Caco-2 (cell line): Measurements from ENCODE around the gene ABHD12. TPM values are rescaled to one million over a fixed set of nuclear protein-coding genes. Genes with fewer than 3 reads are reported as not detected.

Experiments
- BruUV-seq: library from RNA; stranded (reverse); fragments of 400-500 nt; replicated peaks from 2 replicates; lab custom pipeline; 2021; lab: Mats Ljungman, UMichigan
- CTCF ChIA-PET: fragments of 300-600 bp; sonication (Branson Sonifier 250); formaldehyde crosslinking; loops from one replicate; lab custom pipeline; 2022; ENCODE audit warnings: antibody characterized with exemption; lab: Charles Lee
- POLR2A ChIA-PET: fragments of 300-600 bp; sonication (Branson Sonifier 250); formaldehyde crosslinking; loops from one replicate; lab custom pipeline; 2022; ENCODE audit warnings: antibody characterized with exemption; lab: Charles Lee
- DNase-seq, 2 experiments: peaks; one replicate each; pipeline versions ENCODE4 v3.0.0 to v3.0.0-alpha.2; 2020 to 2022
- H3K27me3 ChIP-seq: replicated peaks from 2 replicates; pipeline ENCODE4 v1.6.0; 2011; ENCODE audit warnings: low read length; ENCODE audit not compliant: control insufficient read depth, insufficient read depth
- H3K36me3 ChIP-seq: 2 replicates; pipeline ENCODE4 v1.5.1; 2011; ENCODE audit warnings: low read length; ENCODE audit not compliant: control insufficient read depth, insufficient read depth
- H3K4me1 ChIP-seq: fragments of 250-450 bp; sonication (Bioruptor Pico); 2 replicates; pipeline ENCODE4 v1.5.1; 2020; ENCODE audit warnings: mild to moderate bottlenecking
- H3K4me3 ChIP-seq: 2 replicates; pipeline ENCODE4 v1.5.1; 2011; ENCODE audit warnings: low read depth, mild to moderate bottlenecking, control low read depth, low read length
- H3K9me3 ChIP-seq: fragments of 250-450 bp; sonication (Bioruptor Pico); 2 replicates; pipeline ENCODE4 v1.5.1; 2020; ENCODE audit warnings: mild to moderate bottlenecking, moderate library complexity
- H3K27ac Mint-ChIP-seq: one replicate; pipeline ENCODE4 v1.8.0; 2022; ENCODE audit warnings: mixed read lengths; ENCODE audit not compliant: unreplicated experiment
- H3K27me3 Mint-ChIP-seq: one replicate; pipeline ENCODE4 v1.8.0; 2022; ENCODE audit warnings: mixed read lengths; ENCODE audit not compliant: insufficient read depth, unreplicated experiment
- H3K36me3 Mint-ChIP-seq: one replicate; pipeline ENCODE4 v1.8.0; 2022; ENCODE audit warnings: mild to moderate bottlenecking, mixed read lengths; ENCODE audit not compliant: insufficient read depth, unreplicated experiment
- H3K4me1 Mint-ChIP-seq: one replicate; pipeline ENCODE4 v1.8.0; 2022; ENCODE audit warnings: low read depth, mixed read lengths; ENCODE audit not compliant: unreplicated experiment
- H3K4me3 Mint-ChIP-seq: one replicate; pipeline ENCODE4 v1.8.0; 2022; ENCODE audit warnings: mild to moderate bottlenecking, moderate library complexity, mixed read lengths; ENCODE audit not compliant: unreplicated experiment
- H3K9me3 Mint-ChIP-seq: one replicate; pipeline ENCODE4 v1.8.0; 2022; ENCODE audit warnings: mixed read lengths; ENCODE audit not compliant: unreplicated experiment
- CTCF ChIP-seq, 2 experiments: fragments of 200-600 bp in 1 of 2; IDR thresholded peaks; 1 replicate in 1 of 2; 2 replicates in 1 of 2; pipeline versions ENCODE4 v1.5.1 to v1.8.0; 2011 to 2022; ENCODE audit warnings: antibody characterized with exemption in 1 of 2, control low read depth in 1 of 2, inconsistent platforms in 1 of 2, low read depth in 1 of 2, low read length in 1 of 2, mild to moderate bottlenecking in 1 of 2, moderate library complexity in 1 of 2; ENCODE audit not compliant: insufficient read depth in 1 of 2, severe bottlenecking in 1 of 2, unreplicated experiment in 1 of 2
- intact Hi-C: fragments of 100-400 bp; cut with micrococcal nuclease; formaldehyde crosslinking; loops from one replicate; pipeline ENCODE4 v1.10.0; 2022; ENCODE audit not compliant: unreplicated experiment
- total RNA-seq: library from RNA; stranded (reverse); gene quantifications from 2 replicates; pipeline ENCODE4 v1.2.3, GENCODE V29; 2022

Gene ABHD12
- total RNA-seq, 1 experiment from 2014 or later: 104 TPM

GRCh38 chr20:25389858-25390537 lies 637 bp downstream of the ABHD12 start:
- H3K36me3 ChIP-seq: no peaks in the 10 kb centered on the region; the same call in 1 of the 2 replicates
- CTCF ChIA-PET: no interaction called here
- peaks cover 10% of the 10 kb centered on the region for H3K4me1 ChIP-seq
- DNase-seq: peak; percentile 56 to 70
- Mint-ChIP-seq H3K27me3 (no peaks in the 10 kb centered on the region), H3K9me3 (no peaks in the 10 kb centered on the region), H3K4me1 (peaks cover 11% of the 10 kb centered on the region), H3K4me3 (peak overlapping the region; percentile 91), H3K27ac (peak overlapping the region; percentile 76), H3K36me3 (peaks cover 25% of the 10 kb centered on the region)
- intact Hi-C loops: loop anchor here (1.0 to 2.0 kb wide), 5 partner anchors 8 to 79 kb away; partner anchors contain the start of gene GINS1
- no peaks in the 10 kb centered on the region for H3K9me3 ChIP-seq
- no TSS peak for BruUV-seq
- POLR2A ChIA-PET: no interaction called here
- peak overlapping the region; percentile 97 for H3K4me3 ChIP-seq
- H3K27me3 ChIP-seq: no peaks in the 10 kb centered on the region
- no peak for TF ChIP-seq CTCF (IDR thresholded peaks at IDR 0.05; ENCODE audit: insufficient read depth in 1 of 2, low read depth in 1 of 2, low read length in 1 of 2, severe bottlenecking in 1 of 2, unreplicated experiment in 1 of 2)

- H3K9me3 Mint-ChIP-seq: no peaks in the 10 kb centered on the region
- POLR2A ChIA-PET: no interaction called here
- peaks cover 31% of the 10 kb centered on the region for H3K36me3 Mint-ChIP-seq
- DNase-seq: no peak
- no peaks in the 10 kb centered on the region for H3K27me3 Mint-ChIP-seq
- Histone ChIP-seq H3K9me3 (no peaks in the 10 kb centered on the region), H3K36me3 (no peaks in the 10 kb centered on the region; the same call in 1 of the 2 replicates), H3K4me1 (peaks cover 15% of the 10 kb centered on the region), H3K27me3 (no peaks in the 10 kb centered on the region), H3K4me3 (peak overlapping the region; percentile 97)
- peak overlapping the region; percentile 76 for H3K27ac Mint-ChIP-seq
- H3K4me3 Mint-ChIP-seq: peak overlapping the region; percentile 91
- CTCF ChIA-PET: no interaction called here
- intact Hi-C loops: no loop called here
- no peak for TF ChIP-seq CTCF (IDR thresholded peaks at IDR 0.05; ENCODE audit: insufficient read depth in 1 of 2, low read depth in 1 of 2, low read length in 1 of 2, severe bottlenecking in 1 of 2, unreplicated experiment in 1 of 2)
- peaks cover 16% of the 10 kb centered on the region for H3K4me1 Mint-ChIP-seq
- TSS peak; percentile 54 for BruUV-seq
Measured at GRCh38 chr20:25389401-25389857, 1.2 kb downstream of the ABHD12 start.

GRCh38 chr20:25382704-25383370 lies 7.8 kb downstream of the ABHD12 start:
- no peak overlapping the region for H3K4me3 ChIP-seq
- Mint-ChIP-seq H3K4me3 (no peak overlapping the region), H3K27ac (no peak overlapping the region), H3K9me3 (no peaks in the 10 kb centered on the region), H3K4me1 (peaks cover 57% of the 10 kb centered on the region), H3K36me3 (peaks cover 42% of the 10 kb centered on the region), H3K27me3 (no peaks in the 10 kb centered on the region)
- H3K36me3 ChIP-seq: peaks cover 4% of the 10 kb centered on the region; the same call in 1 of the 2 replicates
- H3K9me3 ChIP-seq: no peaks in the 10 kb centered on the region
- no TSS peak for BruUV-seq
- POLR2A ChIA-PET: no interaction called here
- intact Hi-C loops: loop anchor here (1.0 kb wide), 1 partner anchor 7 kb away; the partner anchor contains the start of gene ABHD12
- no peaks in the 10 kb centered on the region for H3K27me3 ChIP-seq
- DNase-seq: no peak
- TF ChIP-seq CTCF (IDR thresholded peaks at IDR 0.05; ENCODE audit: insufficient read depth in 1 of 2, low read depth in 1 of 2, low read length in 1 of 2, severe bottlenecking in 1 of 2, unreplicated experiment in 1 of 2): no peak
- CTCF ChIA-PET: no interaction called here
- H3K4me1 ChIP-seq: peaks cover 37% of the 10 kb centered on the region
